A673 (cell line): ENCODE measurements around the gene NTNG2.

Experiments used
- CTCF ChIP-seq: fragments of 300-800, 200-600 bp; sonication (generic); conservative IDR thresholded peaks from 2 replicates; pipeline ENCODE4 v1.5.1; 2017; ENCODE audit warnings: low read depth, mild to moderate bottlenecking, antibody characterized with exemption, low read length, moderate library complexity, mixed read lengths
- EZH2 ChIP-seq: fragments of 200-600 bp; sonication (generic); IDR thresholded peaks from 2 replicates; pipeline ENCODE4 v1.6.1; 2017; ENCODE audit warnings: borderline replicate concordance, low read depth, mild to moderate bottlenecking, mixed read lengths, antibody characterized with exemption, low read length; ENCODE audit not compliant: poor library complexity, severe bottlenecking

- no peak for TF ChIP-seq CTCF
- TF ChIP-seq EZH2, result no peak
These were observed 19.8 kb upstream of the NTNG2 start for GRCh38 chr9:132141948-132142594.
